Measurements from ENCODE around the gene SKAP1. TPM values are rescaled to one million over a fixed set of nuclear protein-coding genes. Genes with fewer than 3 reads are reported as not detected.

The SKAP1 gene
- polyA plus RNA-seq, 3 donors = 0.13 to 1.0 (median 0.52) TPM

DNA sequence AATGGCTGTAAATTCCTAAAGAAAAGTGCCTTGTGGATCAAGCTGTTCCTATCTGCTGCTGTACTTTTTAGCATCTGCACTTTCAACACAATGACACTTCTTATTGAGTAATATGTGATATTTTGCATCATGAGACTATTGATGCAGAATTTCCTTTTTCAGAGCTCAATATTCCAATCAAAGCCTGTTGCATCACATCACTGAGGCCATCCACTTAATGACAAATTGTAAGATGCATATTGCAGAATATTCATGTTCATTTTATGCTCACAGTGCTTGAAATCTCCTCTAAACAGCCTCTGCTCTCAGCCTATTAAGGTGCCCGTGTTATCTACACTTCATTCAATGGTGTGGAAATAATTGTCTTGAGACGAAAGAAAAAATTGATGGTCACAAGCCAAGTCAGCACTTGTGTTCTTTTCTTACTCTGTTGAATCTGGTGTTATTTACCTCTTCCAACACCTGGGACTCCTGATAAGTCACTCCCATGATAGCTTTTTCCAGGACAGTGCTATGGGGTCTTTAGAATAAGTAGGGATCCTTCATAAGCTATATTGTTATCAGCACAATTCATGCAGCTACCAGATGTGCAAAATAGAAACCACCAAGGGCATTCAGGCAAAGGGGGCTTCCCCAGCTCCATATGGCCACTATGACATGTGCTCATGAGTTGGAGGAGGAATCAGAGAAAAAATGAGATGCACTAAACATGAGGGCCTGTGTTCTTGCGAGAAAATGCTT is 9.3 kb upstream of the SKAP1 start:
- H3K27me3 Mint-ChIP-seq (ENCODE audit: low read depth in 3 of 3) = peaks cover 24 to 47% (median 39%) of the 10 kb centered on the region in 3 donors
- peaks cover 28 to 37% of the 10 kb centered on the region in 2 donors for H3K27me3 ChIP-seq (ENCODE audit: control insufficient read depth in 2 of 2, insufficient read depth in 2 of 2, low read length in 2 of 2)
- H3K4me2 ChIP-seq (replicated peaks; ENCODE audit: extremely low read depth, low read length, poor library complexity, severe bottlenecking) = no peak overlapping the region
- no peak overlapping the region for H3K27ac Mint-ChIP-seq
- H3K27ac ChIP-seq (ENCODE audit: low read depth in 1 of 2, low read length in 2 of 2) = no peak overlapping the region
- no peaks in the 10 kb centered on the region for H3K36me3 Mint-ChIP-seq
- H3K4me1 ChIP-seq (ENCODE audit: control insufficient read depth in 1 of 2, insufficient read depth in 2 of 2, low read length in 2 of 2) = peaks cover 6 to 7% of the 10 kb centered on the region in 2 donors
- no peak overlapping the region for H3K9ac ChIP-seq (ENCODE audit: insufficient read depth, low read length, poor library complexity, severe bottlenecking)
- no peak for DNase-seq
- H3K9me3 Mint-ChIP-seq = peaks cover 1 to 6% (median 3%) of the 10 kb centered on the region in 7 donors
- no peaks in the 10 kb centered on the region for H4K20me1 ChIP-seq (ENCODE audit: insufficient read depth, low read length)
- intact Hi-C loops (cut with micrococcal nuclease) = no loop called here
- TF ChIP-seq, protein P1, sequence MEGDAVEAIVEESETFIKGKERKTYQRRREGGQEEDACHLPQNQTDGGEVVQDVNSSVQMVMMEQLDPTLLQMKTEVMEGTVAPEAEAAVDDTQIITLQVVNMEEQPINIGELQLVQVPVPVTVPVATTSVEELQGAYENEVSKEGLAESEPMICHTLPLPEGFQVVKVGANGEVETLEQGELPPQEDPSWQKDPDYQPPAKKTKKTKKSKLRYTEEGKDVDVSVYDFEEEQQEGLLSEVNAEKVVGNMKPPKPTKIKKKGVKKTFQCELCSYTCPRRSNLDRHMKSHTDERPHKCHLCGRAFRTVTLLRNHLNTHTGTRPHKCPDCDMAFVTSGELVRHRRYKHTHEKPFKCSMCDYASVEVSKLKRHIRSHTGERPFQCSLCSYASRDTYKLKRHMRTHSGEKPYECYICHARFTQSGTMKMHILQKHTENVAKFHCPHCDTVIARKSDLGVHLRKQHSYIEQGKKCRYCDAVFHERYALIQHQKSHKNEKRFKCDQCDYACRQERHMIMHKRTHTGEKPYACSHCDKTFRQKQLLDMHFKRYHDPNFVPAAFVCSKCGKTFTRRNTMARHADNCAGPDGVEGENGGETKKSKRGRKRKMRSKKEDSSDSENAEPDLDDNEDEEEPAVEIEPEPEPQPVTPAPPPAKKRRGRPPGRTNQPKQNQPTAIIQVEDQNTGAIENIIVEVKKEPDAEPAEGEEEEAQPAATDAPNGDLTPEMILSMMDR (IDR thresholded peaks at IDR 0.05) = no peak
- no peak overlapping the region for H2AFZ ChIP-seq (ENCODE audit: insufficient read depth, low read depth, low read length, poor library complexity, severe bottlenecking)
- WGBS (ENCODE audit: insufficient coverage) = 86% methylated on average over 1 of the region's 3 CpGs
- no peaks in the 10 kb centered on the region for H3K36me3 ChIP-seq (replicated peaks in 1 of 2; ENCODE audit: control insufficient read depth in 1 of 2, insufficient read depth in 2 of 2, low read length in 2 of 2)
- no peak overlapping the region for H3K4me3 Mint-ChIP-seq
- H3K4me1 Mint-ChIP-seq = peaks cover 12% of the 10 kb centered on the region
- H3K79me2 ChIP-seq (ENCODE audit: insufficient read depth, low read length) = no peaks in the 10 kb centered on the region
- H3K4me3 ChIP-seq (replicated peaks in 1 of 3; ENCODE audit: low read depth in 2 of 3, low read length in 3 of 3) = no peak overlapping the region
- no peaks in the 10 kb centered on the region for H3K9me3 ChIP-seq (replicated peaks in 1 of 2; ENCODE audit: control insufficient read depth in 1 of 2, insufficient read depth in 1 of 2, low read length in 2 of 2)

DNA sequence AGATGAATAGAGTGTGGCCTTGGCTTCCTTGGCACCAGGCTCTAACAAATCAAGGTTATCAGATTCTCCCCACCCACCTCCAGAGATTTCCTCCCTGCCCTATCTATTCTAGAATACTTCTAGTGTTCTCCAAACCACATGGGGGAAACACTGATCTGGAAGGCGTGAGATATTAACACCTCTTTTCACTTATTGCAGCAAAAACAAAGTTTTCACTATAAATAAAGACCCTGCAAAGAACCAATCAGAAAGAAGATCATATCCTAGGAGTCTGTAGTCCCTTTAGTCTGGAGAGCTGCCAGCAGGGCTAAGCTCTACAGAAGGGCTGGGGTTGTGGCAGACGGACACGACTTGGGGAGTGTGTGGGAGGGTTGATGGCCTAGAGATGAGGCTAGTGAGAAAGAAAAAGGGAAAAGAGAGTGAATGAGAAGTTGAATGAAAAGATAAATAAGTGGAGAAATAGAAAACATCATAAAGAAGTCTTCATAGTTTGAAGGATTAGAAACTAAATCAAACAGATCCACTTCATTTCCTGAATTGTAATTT is 8.6 kb upstream of the SKAP1 start:
- H3K4me3 Mint-ChIP-seq = no peak overlapping the region
- WGBS (ENCODE audit: insufficient coverage) = 56% methylated on average over 2 of the region's 3 CpGs

More for the DNA sequence above, 8.6 kb upstream of the SKAP1 start:
- TF ChIP-seq, protein P1 (IDR thresholded peaks at IDR 0.05) = no peak
- H3K36me3 ChIP-seq (replicated peaks in 1 of 2; ENCODE audit: control insufficient read depth in 1 of 2, insufficient read depth in 2 of 2, low read length in 2 of 2) = no peaks in the 10 kb centered on the region
- Mint-ChIP-seq H3K36me3 (no peaks in the 10 kb centered on the region), H3K27me3 (ENCODE audit: low read depth in 3 of 3) (peaks cover 27 to 49% (median 45%) of the 10 kb centered on the region in 3 donors), H3K9me3 (peaks cover 1 to 6% (median 3%) of the 10 kb centered on the region in 7 donors), H3K27ac (no peak overlapping the region), H3K4me1 (peaks cover 12% of the 10 kb centered on the region)
- H3K4me2 ChIP-seq (replicated peaks; ENCODE audit: extremely low read depth, low read length, poor library complexity, severe bottlenecking) = no peak overlapping the region
- H3K4me1 ChIP-seq (ENCODE audit: control insufficient read depth in 1 of 2, insufficient read depth in 2 of 2, low read length in 2 of 2) = peaks cover 6 to 7% of the 10 kb centered on the region in 2 donors
- no peaks in the 10 kb centered on the region for H3K79me2 ChIP-seq (ENCODE audit: insufficient read depth, low read length)
- no peak for DNase-seq
- H3K9me3 ChIP-seq (replicated peaks in 1 of 2; ENCODE audit: control insufficient read depth in 1 of 2, insufficient read depth in 1 of 2, low read length in 2 of 2) = no peaks in the 10 kb centered on the region
- H3K27ac ChIP-seq (ENCODE audit: low read depth in 1 of 2, low read length in 2 of 2) = no peak overlapping the region
- H4K20me1 ChIP-seq (ENCODE audit: insufficient read depth, low read length) = no peaks in the 10 kb centered on the region
- H3K9ac ChIP-seq (ENCODE audit: insufficient read depth, low read length, poor library complexity, severe bottlenecking) = no peak overlapping the region
- H2AFZ ChIP-seq (ENCODE audit: insufficient read depth, low read depth, low read length, poor library complexity, severe bottlenecking) = no peak overlapping the region
- intact Hi-C loops (cut with micrococcal nuclease) = no loop called here
- H3K4me3 ChIP-seq (replicated peaks in 1 of 3; ENCODE audit: low read depth in 2 of 3, low read length in 3 of 3) = no peak overlapping the region
- H3K27me3 ChIP-seq (ENCODE audit: control insufficient read depth in 2 of 2, insufficient read depth in 2 of 2, low read length in 2 of 2) = peaks cover 28 to 37% of the 10 kb centered on the region in 2 donors
